Activated gamma-delta T cell (primary cell): Measurements from ENCODE around the gene COPS9.

Experiments used
- DNase-seq: peaks from one replicate; lab custom pipeline; 2025; lab: John Stamatoyannopoulos, UW

Gene COPS9

DNA sequence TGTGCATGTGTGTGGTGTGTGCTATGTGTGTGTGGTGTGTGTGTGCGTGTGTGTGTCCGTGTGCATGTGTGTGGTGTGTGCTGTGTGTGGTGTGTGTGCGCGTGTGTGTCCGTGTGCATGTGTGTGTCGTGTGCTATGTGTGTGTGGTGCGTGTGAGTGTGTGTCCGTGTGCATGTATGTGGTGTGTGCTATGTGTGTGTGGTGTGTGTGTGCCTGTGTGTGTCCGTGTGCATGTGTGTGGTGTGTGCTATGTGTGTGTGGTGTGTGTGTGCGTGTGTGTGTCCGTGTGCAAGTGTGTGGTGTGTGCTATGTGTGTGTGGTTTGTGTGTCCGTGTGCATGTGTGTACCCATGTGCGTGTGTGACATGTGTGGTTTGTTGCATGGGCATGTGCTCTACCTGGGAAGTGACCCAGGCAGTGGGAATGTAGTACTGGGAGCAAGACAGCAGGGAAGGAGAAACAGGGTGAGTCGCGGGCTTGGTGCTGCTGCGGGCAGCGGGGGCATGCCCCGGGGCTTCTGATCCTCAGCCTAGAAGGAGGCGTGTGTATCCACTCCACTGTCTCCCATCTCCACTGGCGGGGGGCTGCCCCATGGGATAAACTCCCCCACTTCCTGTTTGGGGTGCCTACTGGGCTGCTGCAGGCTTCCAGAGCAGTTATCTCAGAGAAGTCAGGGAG, 11.9 kb upstream of the COPS9 start:
- DNase-seq = no peak

DNA sequence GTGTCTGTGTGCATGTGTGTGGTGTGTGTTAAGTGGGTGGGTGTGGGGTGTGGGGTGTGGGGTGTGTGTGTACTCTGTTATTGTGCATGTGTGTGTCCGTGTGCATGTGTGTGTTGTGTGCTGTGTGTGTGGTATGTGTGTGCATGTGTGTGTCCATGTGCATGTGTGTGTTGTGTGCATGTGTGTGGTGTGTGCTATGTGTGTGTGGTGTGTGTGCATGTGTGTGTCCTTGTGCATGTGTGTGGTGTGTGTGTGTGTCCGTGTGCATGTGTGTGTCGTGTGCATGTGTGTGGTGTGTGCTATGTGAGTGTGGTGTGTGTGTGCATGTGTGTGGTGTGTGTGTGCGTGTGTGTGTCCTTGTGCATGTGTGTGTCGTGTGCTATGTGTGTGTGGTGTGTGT, 11.3 kb upstream of the COPS9 start:
- DNase-seq = no peak

DNA sequence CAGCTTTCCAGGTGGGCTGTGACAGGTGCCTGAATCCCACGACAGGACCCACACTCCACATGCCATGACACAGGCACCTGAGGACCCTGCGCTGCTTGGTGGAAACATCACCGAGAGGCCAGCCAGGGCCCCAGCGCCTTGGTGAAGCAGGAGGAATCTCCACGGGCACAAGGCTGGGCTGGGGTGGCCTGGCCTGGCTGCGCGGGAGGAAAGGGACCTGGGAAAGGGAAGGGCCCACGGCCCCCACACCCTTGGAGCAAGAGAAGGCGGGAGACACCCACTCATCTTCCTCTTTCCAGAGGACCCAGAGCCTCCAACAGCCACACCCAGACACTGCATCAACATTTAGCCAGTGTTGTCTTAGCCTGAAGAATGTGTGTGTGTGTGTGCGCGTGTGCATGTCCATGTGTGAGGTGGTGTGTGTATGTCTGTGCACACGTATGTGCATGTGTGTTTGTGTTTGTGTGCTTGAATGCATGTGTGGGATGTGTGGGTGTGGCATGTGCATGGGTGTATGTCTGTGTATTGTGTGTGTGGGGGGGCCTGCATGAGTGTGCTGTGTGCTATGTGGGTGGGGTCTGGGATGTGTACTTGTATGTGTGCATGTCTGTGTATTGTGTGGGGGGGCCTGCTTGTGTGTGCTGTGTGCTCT, 10.6 kb upstream of the COPS9 start:
- no peak for DNase-seq

DNA sequence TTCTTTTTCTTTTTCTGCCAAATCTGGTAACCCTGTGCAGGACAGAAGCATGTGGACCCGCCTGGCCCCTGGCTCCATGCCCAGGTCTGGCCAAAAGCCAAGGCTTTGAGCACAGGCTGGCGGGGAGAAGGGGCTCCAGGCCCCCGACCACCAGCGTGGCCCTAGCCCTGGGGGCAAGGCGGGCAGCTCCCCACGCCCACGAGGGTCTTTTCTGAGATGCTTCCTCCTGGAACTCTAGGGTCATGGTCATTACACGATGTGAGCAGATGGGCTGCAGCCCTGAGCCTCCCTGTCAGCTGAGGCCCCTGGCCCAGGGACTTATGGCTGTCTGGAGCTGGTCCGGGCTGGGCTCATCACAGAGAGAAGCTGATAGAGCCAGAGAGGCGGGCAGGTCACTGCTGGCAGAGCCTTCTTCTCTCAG, 10.0 kb upstream of the COPS9 start:
- no peak for DNase-seq

DNA sequence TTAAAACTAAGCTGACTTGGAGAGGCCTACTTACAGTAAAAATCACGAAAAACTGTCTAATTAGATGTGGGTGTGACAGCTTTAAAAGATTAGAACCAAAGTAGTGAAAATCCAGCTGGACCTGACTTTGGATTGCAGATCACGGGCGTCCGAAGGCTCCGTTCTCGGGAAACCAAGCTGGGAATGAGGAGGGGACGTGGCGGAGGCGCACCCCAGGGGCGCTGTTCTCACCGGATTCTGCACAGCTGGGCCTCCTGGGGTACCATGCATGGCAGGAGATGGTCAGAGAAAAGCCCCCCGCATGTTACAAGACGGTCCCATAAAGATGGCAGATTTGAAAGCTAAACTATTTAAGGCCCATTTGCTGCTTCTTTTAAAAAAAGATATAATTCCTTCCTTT, 9.4 kb upstream of the COPS9 start:
- no peak for DNase-seq

DNA sequence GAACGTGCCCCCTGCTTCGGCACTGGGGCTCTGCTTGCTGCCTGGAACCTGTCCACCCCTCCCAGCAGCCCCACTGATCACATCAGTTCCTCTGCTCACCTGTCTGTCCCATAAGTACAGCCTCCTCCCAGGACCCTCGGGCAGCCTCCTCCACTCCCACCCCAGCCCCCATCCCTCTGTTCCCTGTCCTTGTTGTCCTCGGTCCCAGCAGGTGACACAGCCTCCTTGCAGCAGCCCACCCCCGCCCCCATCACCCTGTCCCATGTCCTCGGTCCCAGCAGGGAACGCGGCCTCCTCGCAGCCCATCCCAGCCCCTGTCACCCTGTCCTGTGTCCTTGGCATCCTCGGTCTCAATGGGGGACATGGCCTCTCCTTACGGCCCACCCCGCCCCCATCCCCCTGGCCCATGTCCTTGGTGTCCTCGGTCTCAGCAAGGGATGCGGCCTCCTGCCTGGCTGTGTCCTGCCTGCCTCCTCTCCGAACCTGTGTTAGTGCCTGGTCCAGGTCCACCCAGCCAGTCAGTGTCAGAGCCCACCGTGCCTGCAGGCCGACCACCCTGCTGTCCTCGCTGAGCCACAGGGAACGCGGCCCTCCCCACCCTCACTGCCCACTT, 8.7 kb upstream of the COPS9 start:
- no peak for DNase-seq

- peak; percentile 49 for DNase-seq
Observed at GRCh38 chr2:240143801-240144648, 7.9 kb upstream of the COPS9 start.

- DNase-seq = no peak
Observed at GRCh38 chr2:240143276-240143675, 7.2 kb upstream of the COPS9 start.

GRCh38 chr2:240142859-240143258, 6.8 kb upstream of the COPS9 start:
- DNase-seq = no peak

- no peak for DNase-seq
Observed at GRCh38 chr2:240142256-240142775, 6.2 kb upstream of the COPS9 start.

DNA sequence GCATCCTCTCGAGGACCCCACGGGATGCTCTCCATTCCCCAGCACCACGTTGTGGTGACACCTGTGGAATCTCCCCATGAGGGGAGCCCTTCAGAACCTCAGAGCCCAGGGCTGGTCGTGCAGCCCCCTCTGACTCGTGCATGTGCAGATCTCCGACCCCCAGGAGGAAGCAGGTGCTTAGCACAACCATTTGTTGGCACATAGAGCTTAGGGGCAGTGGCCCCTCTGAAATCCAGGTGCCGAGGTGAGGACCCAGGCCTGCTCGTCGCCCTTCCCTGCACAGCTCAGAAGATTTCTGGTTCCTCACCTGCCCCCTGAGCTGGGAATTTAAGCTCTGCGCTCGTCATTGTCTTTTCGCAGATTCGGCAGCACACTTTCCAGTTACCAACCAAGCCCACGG, 5.6 kb upstream of the COPS9 start:
- DNase-seq = no peak

DNA sequence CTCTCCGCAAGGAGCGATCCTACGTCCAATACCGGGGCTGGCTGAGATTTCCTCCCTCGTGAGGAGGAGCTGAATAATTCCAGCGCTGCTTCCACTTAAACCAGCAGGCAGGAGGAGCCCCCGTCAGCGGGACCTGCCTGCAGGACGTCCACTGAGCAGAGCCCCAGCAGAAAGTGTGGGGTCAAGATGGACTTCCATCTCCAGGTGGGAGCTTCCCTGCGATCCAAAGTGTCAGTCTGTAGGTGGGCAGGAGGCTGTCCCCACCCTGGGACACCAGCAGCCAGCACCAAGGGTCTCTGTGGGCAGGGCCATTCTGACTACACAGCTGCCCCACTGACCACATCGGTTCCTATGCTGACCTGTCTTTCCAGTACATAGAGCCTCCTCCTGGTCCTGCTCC, 4.8 kb upstream of the COPS9 start:
- no peak for DNase-seq

GRCh38 chr2:240140511-240140910, 4.4 kb upstream of the COPS9 start, which contains the start of gene OTOS:
Gene OTOS, minus strand, starts transcription at chr2:240140658. Its CDS starts 332 bp downstream, at chr2:240140326.
- DNase-seq = no peak

DNA sequence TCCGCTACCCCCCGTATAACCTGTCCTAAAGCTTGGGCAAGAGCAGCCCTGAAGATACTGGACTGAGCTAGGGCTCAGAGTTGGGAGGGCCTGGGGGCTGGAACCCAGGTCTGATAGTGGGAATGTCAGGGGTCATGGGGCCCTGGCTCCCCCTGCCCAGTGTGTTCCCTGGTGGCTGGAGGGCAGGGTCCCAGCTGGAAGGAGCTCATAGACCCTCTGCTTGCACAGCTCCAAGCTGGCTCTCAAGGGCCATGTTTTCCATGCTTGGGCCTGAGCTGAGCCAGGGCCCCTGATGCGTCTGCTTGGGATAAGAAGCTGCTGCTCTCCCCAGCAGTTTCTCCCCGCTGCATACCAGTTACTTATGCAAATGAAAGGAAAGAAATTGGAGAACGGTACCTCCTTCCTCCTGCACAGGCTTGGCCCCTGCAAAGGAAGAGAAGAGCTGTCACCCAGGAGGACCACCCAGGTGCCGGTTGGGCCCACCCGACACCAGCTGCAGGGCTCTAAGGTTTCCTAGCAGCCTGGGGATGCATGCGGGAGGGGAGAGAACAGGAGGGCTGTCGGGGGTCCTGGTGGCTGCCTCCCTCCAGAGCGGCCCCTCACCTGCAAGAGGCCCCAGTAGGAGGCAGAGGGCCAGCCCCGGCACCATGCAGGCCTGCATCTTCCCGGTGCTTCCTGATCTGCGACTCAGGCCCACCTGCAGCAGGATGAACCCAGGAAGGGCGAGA, 3.7 kb upstream of the COPS9 start:
- DNase-seq = no peak

DNA sequence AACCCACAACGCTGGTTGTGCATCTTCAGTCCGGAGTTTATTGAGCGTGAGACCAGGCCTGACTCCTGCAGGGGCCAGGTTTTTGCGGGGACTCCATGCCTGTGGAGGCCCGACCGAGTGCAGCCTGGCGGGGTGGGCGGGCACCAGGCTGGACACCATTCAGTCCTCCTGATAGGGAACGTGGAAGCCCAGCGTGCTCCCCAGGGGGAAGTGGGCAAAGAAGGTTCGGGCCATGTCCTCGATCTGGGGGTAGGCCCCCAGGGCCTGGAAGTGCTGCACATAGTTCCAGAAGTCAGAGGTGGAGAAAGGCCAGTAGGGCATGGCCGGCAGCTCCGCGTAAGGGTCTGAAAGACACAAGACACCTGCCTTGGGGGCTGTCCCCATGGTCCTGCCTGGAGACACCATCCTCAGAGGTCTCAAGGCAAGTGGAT, 2.9 kb upstream of the COPS9 start:
- DNase-seq = no peak

GRCh38 chr2:240138254-240138984, 2.3 kb upstream of the COPS9 start:
- no peak for DNase-seq

GRCh38 chr2:240137596-240138253, 1.6 kb upstream of the COPS9 start:
- DNase-seq = no peak

DNA sequence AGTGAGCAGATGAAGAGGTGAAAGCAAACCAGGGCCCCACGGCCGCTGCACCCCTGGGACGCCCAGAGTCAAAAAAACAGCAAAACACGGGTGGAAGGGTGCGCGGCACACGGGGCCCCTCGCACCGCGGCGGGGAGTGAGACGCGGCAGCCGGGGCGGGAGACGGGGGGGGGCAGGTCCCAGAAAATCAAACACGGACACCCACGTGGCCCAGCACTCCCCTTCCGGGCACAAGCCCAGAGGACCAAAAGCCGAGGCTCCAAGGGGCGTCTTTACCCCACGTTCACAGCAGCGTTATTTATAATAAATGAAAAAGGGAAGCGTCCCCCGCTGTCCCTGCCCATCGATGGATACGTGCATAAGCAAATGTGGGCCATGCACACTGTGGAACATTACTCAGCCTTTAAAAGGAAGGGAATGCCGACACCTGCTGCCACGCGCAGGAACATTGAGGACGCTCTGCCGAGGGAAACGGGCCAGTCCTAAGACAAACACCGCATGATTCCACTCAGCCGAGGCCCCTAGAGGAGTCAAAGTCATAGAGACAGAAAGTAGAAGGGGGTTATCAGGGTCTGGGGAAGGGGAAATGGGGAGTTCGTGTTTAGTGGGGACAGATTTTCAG, 677 bp upstream of the COPS9 start:
- DNase-seq = no peak

- DNase-seq = no peak
Observed at GRCh38 chr2:240135706-240136012, 446 bp downstream of the COPS9 start.

- no peak for DNase-seq
Observed at GRCh38 chr2:240134956-240135520, 1.1 kb downstream of the COPS9 start.
